HepG2 (cell line): ENCODE results near the gene YPEL3. TPM values are rescaled to one million over a fixed set of nuclear protein-coding genes. Genes with fewer than 3 reads are reported as not detected.

Experiments
- BHLHE40 ChIP-seq: IDR thresholded peaks from 2 replicates; pipeline ENCODE4 v1.6.1; 2011; ENCODE audit warnings: low read length, improper control_type of control experiment
- CCDC6 ChIP-seq: sonication (generic); formaldehyde crosslinking; IDR thresholded peaks from 2 replicates; pipeline ENCODE4 v1.8.1; 2022; ENCODE audit warnings: mild to moderate bottlenecking, missing genetic modification reagents, moderate library complexity
- FOXA3 ChIP-seq: IDR thresholded peaks from 2 replicates; pipeline ENCODE4 v1.6.1; 2016; ENCODE audit warnings: missing genetic modification reagents, missing compliant biosample characterization
- HDAC2 ChIP-seq: sonication (generic); formaldehyde crosslinking; IDR thresholded peaks from 2 replicates; pipeline ENCODE4 v1.4.0; 2020; ENCODE audit warnings: missing genetic modification reagents
- HMGA1 ChIP-seq: sonication (generic); formaldehyde crosslinking; conservative IDR thresholded peaks from 2 replicates; pipeline ENCODE4 v1.4.0; 2020; ENCODE audit warnings: missing genetic modification reagents
- KAT8 ChIP-seq: IDR thresholded peaks from 2 replicates; pipeline ENCODE4 v1.6.1; 2016; ENCODE audit warnings: missing genetic modification reagents, missing compliant biosample characterization
- MLLT10 ChIP-seq: sonication (generic); formaldehyde crosslinking; IDR thresholded peaks from 2 replicates; pipeline ENCODE4 v1.4.0; 2020; ENCODE audit warnings: missing genetic modification reagents
- NR2F6 ChIP-seq, 2 experiments: IDR thresholded peaks; 2 replicates each; pipeline ENCODE4 v1.6.1; 2016; ENCODE audit warnings: antibody characterized with exemption in 1 of 2, mild to moderate bottlenecking in 1 of 2
- RCOR2 ChIP-seq: IDR thresholded peaks from 2 replicates; pipeline ENCODE4 v1.6.1; 2016; ENCODE audit warnings: missing biosample characterization, missing genetic modification reagents
- SAFB2 ChIP-seq: sonication (generic); formaldehyde crosslinking; IDR thresholded peaks from 2 replicates; pipeline ENCODE4 v1.5.1; 2020; ENCODE audit warnings: missing genetic modification reagents, low read depth, mild to moderate bottlenecking, borderline replicate concordance
- SMARCC2 ChIP-seq: fragments of 450-650 bp; IDR thresholded peaks from 2 replicates; pipeline ENCODE4 v1.6.1; 2017; ENCODE audit warnings: antibody characterized with exemption, mild to moderate bottlenecking
- TAF1 ChIP-seq: sonication (generic); formaldehyde crosslinking; IDR thresholded peaks from 2 replicates; pipeline ENCODE4 v1.4.0; 2020; ENCODE audit warnings: missing genetic modification reagents
- ZFP36L1 ChIP-seq: sonication (generic); formaldehyde crosslinking; IDR thresholded peaks from 2 replicates; pipeline ENCODE4 v1.8.0; 2022; ENCODE audit warnings: mild to moderate bottlenecking, missing genetic modification reagents, moderate library complexity
- ZNF12 ChIP-seq: sonication (generic); formaldehyde crosslinking; IDR thresholded peaks from 2 replicates; pipeline ENCODE4 v1.5.0; 2020; ENCODE audit warnings: missing genetic modification reagents
- ZNF143 ChIP-seq: sonication (generic); formaldehyde crosslinking; IDR thresholded peaks from 2 replicates; pipeline ENCODE4 v1.4.0; 2020; ENCODE audit warnings: missing genetic modification reagents
- ZNF644 ChIP-seq: IDR thresholded peaks from 2 replicates; pipeline ENCODE4 v1.6.1; 2016; ENCODE audit warnings: low read depth
- ZNF709 ChIP-seq: sonication (generic); formaldehyde crosslinking; IDR thresholded peaks from 2 replicates; pipeline ENCODE4 v1.5.0; 2020; ENCODE audit warnings: mild to moderate bottlenecking, missing genetic modification reagents
- ZNF746 ChIP-seq: sonication (generic); formaldehyde crosslinking; IDR thresholded peaks from 2 replicates; pipeline ENCODE4 v1.8.0; 2022; ENCODE audit warnings: mild to moderate bottlenecking, missing genetic modification reagents
- ZSCAN31 ChIP-seq: sonication (generic); formaldehyde crosslinking; IDR thresholded peaks from 2 replicates; pipeline ENCODE4 v1.5.0; 2020; ENCODE audit warnings: low read depth, mild to moderate bottlenecking, missing genetic modification reagents
- polyA plus RNA-seq, 8 experiments: library from polyadenylated mRNA; depleted of rRNA in 3 of 8; stranded (reverse) in 7 of 8; unstranded in 1 of 8; fragments of >200 nt; fragmentation: Illumina TruSeq in 4 of 8; extraction: Trizol in 4 of 8; gene quantifications; 2 replicates each; pipeline versions ENCODE4 v1.2.1 to v1.2.3, GENCODE V29; 2011 to 2016; ENCODE audit warnings: low read depth in 4 of 8, missing spikeins in 1 of 8, mixed read lengths in 1 of 8; ENCODE audit not compliant: insufficient read depth in 1 of 8
- total RNA-seq, 5 experiments: library from RNA; depleted of rRNA; stranded (reverse); fragments of >200 nt; fragmentation: Illumina TruSeq; extraction: Trizol; gene quantifications; 2 replicates each; pipeline ENCODE4 v1.2.3, GENCODE V29; 2016; ENCODE audit warnings: low read depth in 1 of 5
- TF ChIP-seq, protein P1 (sequence below): sonication (generic); formaldehyde crosslinking; IDR thresholded peaks from 2 replicates; pipeline ENCODE4 v1.9.0; 2021; ENCODE audit warnings: missing genetic modification reagents, borderline replicate concordance
- TF ChIP-seq, protein P2 (sequence below): sonication (generic); formaldehyde crosslinking; IDR thresholded peaks from 2 replicates; pipeline ENCODE4 v1.4.0; 2020; ENCODE audit warnings: missing genetic modification reagents, mild to moderate bottlenecking, borderline replicate concordance
- TF ChIP-seq, protein P3 (sequence below): sonication (generic); formaldehyde crosslinking; IDR thresholded peaks from 2 replicates; pipeline ENCODE4 v1.4.0; 2020; ENCODE audit warnings: mild to moderate bottlenecking, missing genetic modification reagents
- TF ChIP-seq, protein P4 (sequence below): IDR thresholded peaks from 2 replicates; pipeline ENCODE4 v1.6.1; 2016; ENCODE audit warnings: missing biosample characterization, missing genetic modification reagents, low read depth

Gene YPEL3
- total and polyA plus RNA-seq, 2 of the 13 experiments (the other 11 are each of a cell fraction or from before 2014, with no cell fraction given) = 5.4 to 47.0 TPM

DNA sequence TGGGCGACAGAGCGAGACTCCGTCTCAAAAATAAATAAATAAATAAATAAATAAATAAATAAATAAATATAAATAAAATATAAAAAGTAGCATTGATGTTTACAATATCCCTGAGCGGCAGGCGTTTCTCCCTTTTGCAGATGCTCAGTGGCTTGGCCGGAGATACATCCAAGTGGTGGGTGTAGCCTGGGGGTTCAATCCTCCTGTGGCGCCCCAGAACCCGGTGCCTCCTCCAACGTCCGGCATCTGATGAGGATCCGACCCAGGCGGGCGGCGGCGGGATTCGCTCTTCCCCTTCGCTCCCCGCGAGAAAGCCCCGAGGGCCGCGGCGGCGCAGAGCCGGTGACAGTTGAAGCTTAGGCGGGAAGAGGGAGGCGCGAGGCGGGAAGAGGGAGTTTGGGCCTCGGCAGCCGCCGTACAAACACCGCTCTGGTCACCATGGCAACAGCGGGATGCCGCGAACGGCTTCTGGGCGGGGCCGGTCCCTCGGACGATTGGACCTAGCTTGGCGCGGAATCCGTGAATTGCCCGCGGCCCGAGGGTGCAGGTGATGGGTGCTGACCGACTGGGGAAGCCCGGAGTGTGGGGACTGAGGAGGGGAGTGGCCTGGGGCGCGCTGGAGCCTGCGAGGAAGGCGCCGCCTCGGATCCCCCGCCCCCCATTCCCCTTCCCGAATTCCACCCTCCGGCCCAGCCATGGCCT is 43.2 kb downstream of the YPEL3 start (continued):
- no peak for TF ChIP-seq SMARCC2
- TF ChIP-seq SAFB2 = 0 out of 2 replicates have a peak, but pooled peaks have one; percentile 40
- peak; percentile 58; the same call in 1 of the 2 replicates for TF ChIP-seq ZNF143 (CRISPR knock-in tag)
- peak; percentile 55; the same call in 1 of the 2 replicates for TF ChIP-seq TAF1
- peak; percentile 91 for TF ChIP-seq KAT8 (CRISPR knock-in tag)
- TF ChIP-seq, protein P1, sequence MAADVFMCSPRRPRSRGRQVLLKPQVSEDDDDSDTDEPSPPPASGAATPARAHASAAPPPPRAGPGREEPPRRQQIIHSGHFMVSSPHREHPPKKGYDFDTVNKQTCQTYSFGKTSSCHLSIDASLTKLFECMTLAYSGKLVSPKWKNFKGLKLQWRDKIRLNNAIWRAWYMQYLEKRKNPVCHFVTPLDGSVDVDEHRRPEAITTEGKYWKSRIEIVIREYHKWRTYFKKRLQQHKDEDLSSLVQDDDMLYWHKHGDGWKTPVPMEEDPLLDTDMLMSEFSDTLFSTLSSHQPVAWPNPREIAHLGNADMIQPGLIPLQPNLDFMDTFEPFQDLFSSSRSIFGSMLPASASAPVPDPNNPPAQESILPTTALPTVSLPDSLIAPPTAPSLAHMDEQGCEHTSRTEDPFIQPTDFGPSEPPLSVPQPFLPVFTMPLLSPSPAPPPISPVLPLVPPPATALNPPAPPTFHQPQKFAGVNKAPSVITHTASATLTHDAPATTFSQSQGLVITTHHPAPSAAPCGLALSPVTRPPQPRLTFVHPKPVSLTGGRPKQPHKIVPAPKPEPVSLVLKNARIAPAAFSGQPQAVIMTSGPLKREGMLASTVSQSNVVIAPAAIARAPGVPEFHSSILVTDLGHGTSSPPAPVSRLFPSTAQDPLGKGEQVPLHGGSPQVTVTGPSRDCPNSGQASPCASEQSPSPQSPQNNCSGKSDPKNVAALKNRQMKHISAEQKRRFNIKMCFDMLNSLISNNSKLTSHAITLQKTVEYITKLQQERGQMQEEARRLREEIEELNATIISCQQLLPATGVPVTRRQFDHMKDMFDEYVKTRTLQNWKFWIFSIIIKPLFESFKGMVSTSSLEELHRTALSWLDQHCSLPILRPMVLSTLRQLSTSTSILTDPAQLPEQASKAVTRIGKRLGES (CRISPR knock-in tag) = 0 out of 2 replicates have a peak, but pooled peaks have one; percentile 63
- TF ChIP-seq ZFP36L1 (CRISPR knock-in tag) = peak; percentile 89
- TF ChIP-seq, protein P2, sequence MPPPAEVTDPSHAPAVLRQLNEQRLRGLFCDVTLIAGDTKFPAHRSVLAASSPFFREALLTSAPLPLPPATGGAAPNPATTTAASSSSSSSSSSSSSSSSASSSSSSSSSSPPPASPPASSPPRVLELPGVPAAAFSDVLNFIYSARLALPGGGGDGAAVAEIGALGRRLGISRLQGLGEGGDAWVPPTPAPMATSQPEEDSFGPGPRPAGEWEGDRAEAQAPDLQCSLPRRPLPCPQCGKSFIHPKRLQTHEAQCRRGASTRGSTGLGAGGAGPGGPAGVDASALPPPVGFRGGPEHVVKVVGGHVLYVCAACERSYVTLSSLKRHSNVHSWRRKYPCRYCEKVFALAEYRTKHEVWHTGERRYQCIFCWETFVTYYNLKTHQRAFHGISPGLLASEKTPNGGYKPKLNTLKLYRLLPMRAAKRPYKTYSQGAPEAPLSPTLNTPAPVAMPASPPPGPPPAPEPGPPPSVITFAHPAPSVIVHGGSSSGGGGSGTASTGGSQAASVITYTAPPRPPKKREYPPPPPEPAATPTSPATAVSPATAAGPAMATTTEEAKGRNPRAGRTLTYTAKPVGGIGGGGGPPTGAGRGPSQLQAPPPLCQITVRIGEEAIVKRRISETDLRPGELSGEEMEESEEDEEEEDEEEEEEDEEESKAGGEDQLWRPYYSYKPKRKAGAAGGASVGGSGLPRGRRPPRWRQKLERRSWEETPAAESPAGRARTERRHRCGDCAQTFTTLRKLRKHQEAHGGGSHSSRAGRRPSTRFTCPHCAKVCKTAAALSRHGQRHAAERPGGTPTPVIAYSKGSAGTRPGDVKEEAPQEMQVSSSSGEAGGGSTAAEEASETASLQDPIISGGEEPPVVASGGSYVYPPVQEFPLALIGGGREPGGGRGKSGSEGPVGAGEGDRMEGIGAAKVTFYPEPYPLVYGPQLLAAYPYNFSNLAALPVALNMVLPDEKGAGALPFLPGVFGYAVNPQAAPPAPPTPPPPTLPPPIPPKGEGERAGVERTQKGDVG (CRISPR knock-in tag) = peak; percentile 96; the same call in 1 of the 2 replicates
- TF ChIP-seq ZNF644 = no peak
- TF ChIP-seq, protein P3, sequence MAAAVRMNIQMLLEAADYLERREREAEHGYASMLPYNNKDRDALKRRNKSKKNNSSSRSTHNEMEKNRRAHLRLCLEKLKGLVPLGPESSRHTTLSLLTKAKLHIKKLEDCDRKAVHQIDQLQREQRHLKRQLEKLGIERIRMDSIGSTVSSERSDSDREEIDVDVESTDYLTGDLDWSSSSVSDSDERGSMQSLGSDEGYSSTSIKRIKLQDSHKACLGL = peak; percentile 91
- TF ChIP-seq NR2F6 (IDR thresholded peaks at IDR 0.05) = no peak
- TF ChIP-seq NR2F6 (CRISPR knock-in tag; IDR thresholded peaks at IDR 0.05) = peak; percentile 74
- TF ChIP-seq BHLHE40 = no peak
- TF ChIP-seq RCOR2 = peak; percentile 81; the same call in 1 of the 2 replicates
- peak; percentile 69 for TF ChIP-seq FOXA3 (CRISPR knock-in tag)
- no peak for TF ChIP-seq HMGA1 (CRISPR knock-in tag)
- TF ChIP-seq ZNF709 (CRISPR knock-in tag) = peak; percentile 78
- no peak for TF ChIP-seq MLLT10 (CRISPR knock-in tag)
- TF ChIP-seq, protein P4, sequence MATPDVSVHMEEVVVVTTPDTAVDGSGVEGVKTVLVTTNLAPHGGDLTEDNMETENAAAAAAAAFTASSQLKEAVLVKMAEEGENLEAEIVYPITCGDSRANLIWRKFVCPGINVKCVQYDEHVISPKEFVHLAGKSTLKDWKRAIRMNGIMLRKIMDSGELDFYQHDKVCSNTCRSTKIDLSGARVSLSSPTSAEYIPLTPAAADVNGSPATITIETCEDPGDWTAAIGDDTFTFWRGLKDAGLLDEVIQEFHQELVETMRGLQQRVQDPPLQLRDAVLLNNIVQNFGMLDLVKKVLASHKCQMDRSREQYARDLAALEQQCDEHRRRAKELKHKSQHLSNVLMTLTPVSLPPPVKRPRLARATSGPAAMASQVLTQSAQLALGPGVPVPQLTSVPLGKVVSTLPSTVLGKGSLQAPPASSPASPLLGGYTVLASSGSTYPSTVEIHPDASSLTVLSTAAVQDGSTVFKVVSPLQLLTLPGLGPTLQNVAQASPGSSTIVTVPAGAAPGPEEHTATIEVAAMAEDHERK = no peak
- TF ChIP-seq ZSCAN31 (CRISPR knock-in tag) = peak; percentile 96
- peak; percentile 88; the same call in 1 of the 2 replicates for TF ChIP-seq CCDC6 (CRISPR knock-in tag)
- TF ChIP-seq ZNF12 (CRISPR knock-in tag) = 0 out of 2 replicates have a peak, but pooled peaks have one; percentile 59
- TF ChIP-seq HDAC2 (CRISPR knock-in tag) = peak; percentile 97
- peak; percentile 85 for TF ChIP-seq ZNF746 (CRISPR knock-in tag)
